Adrenal gland (tissue), 12 donors: ENCODE measurements around the gene SYCN. TPM values are rescaled to one million over a fixed set of nuclear protein-coding genes. Genes with fewer than 3 reads are reported as not detected.
A peak's percentile ranks its signal among the peaks of the same experiment; 100 is the strongest.

Experiments
- DNase-seq, 7 donors: peaks; one replicate each; pipeline ENCODE4 v3.0.0-alpha.2; 2019 to 2020
- H3K27ac ChIP-seq, 5 donors: fragments of 200-600 bp; sonication (generic) in 4 of 5; 1 replicate in 3 of 5; 2 replicates in 2 of 5; pipeline versions ENCODE4 v1.5.1 to v1.8.0; 2016 to 2020; ENCODE audit warnings: mild to moderate bottlenecking in 1 of 5
- H3K27me3 ChIP-seq: fragments of 200-600 bp; 2 replicates; pipeline ENCODE4 v1.8.0; 2021
- H3K36me3 ChIP-seq, 2 donors: fragments of 200-600 bp; replicated peaks in 1 of 2; 1 replicate in 1 of 2; 2 replicates in 1 of 2; pipeline versions ENCODE4 v1.5.1 to v1.8.0; 2018 to 2022
- H3K4me1 ChIP-seq, 2 donors: fragments of 200-600 bp; replicated peaks in 1 of 2; 1 replicate in 1 of 2; 2 replicates in 1 of 2; pipeline versions ENCODE4 v1.5.1 to v1.8.0; 2018 to 2021
- H3K4me3 ChIP-seq, 4 donors: fragments of 200-600 bp; sonication (generic) in 3 of 4; one replicate each; pipeline ENCODE4 v1.5.1; 2016 to 2018
- H3K9me3 ChIP-seq, 3 donors: fragments of 200-600 bp; sonication (generic) in 1 of 3; replicated peaks in 1 of 3; 1 replicate in 2 of 3; 2 replicates in 1 of 3; pipeline versions ENCODE4 v1.5.1 to v1.8.0; 2016 to 2021
- CTCF ChIP-seq, 6 experiments: fragments of 450-650 bp in 4 of 6; fragments of 200-600 bp in 2 of 6; sonication (generic) in 1 of 6; IDR thresholded peaks; 1 replicate in 5 of 6; 2 replicates in 1 of 6; pipeline versions ENCODE4 v1.5.1 to v1.8.0; 2016 to 2021; ENCODE audit warnings: antibody characterized with exemption in 6 of 6, mild to moderate bottlenecking in 2 of 6, moderate library complexity in 1 of 6
- POLR2A ChIP-seq, 2 donors: fragments of 450-650 bp; IDR thresholded peaks; one replicate each; pipeline ENCODE4 v1.6.1; 2017; ENCODE audit warnings: antibody characterized with exemption in 2 of 2, mild to moderate bottlenecking in 2 of 2, moderate library complexity in 1 of 2
- WGBS, 4 donors: extraction: QIAGEN DNeasy Blood & Tissue Kit in 2 of 4; methylation state at CpG; one replicate each; pipeline versions ENCODE4 v1.1.5 to v1.1.7; 2013 to 2017; 5-methylcytosine and 5-hydroxymethylcytosine counted together
- intact Hi-C, 2 donors: fragments of 100-400 bp; cut with DNase I; formaldehyde crosslinking; loops; one replicate each; pipeline versions ENCODE4 v1.14.1 to v1.15.0; 2022 to 2023
- polyA plus RNA-seq, 3 donors: library from polyadenylated mRNA; stranded (reverse); fragments of 200-250 nt in 2 of 3; fragments of 350-450 nt in 1 of 3; fragmentation: Illumina TruSeq in 1 of 3; extraction: RNeasy Lipid Tissue Mini Kit (QIAGEN cat#74804) in 1 of 3; gene quantifications; one replicate each; pipeline ENCODE4 v1.2.3, GENCODE V29; 2013 to 2014
- total RNA-seq, 9 donors: library from RNA; depleted of rRNA in 4 of 9; stranded (reverse); fragments of >200 nt in 4 of 9; fragments of 120-200 nt in 1 of 9; fragmentation: NEBNext Ultra II Directional in 1 of 9; extraction: Animal tissue kit (Norgen Biotek cat#: 25700) in 1 of 9; gene quantifications; one replicate each; pipeline versions ENCODE4 v1.1.0 to v1.2.4, GENCODE V29; 2013 to 2023
- donor health status: healthy with polysubstance abuse.
- donor health status: Bipolar disorder and iron deficiency.
- donor health status: DM: yes; HTN: yes; CAD: no.
- donor health status: DM: no; HTN: no; CAD: no.
- donor health status: DM: no; HTN: no; CAD: no.
- donor health status: DM: yes; HTN: yes; CAD: no.

The SYCN gene
- total and polyA plus RNA-seq, 12 donors: 0.43 to 0.76 (median 0.67) TPM; not detected in 9

DNA sequence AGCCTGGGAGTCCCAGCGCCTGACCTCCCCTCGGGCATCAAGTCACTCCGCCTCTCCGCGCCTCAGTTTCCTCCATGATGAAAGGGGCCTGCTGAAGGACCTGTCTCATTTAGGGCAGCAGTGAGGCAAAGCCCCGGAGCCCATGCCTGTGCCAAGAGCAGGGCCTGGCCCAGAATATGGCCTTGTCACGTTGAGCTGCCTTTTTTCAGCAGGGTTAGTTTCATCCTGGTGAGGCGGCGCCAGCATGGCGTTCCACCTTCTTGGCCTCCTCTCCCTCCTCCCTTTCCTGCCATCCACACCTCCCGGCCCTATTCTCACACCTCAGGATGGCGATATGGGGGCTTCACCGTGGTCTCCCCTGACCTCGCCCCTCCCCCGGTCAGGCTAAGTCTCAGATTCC lies 48.3 kb downstream of the SYCN start:
- Histone ChIP-seq H3K4me1 (peaks cover 17 to 52% of the 10 kb centered on the region in 2 donors), H3K27ac (peak overlapping the region in 1 of 5 donors; percentile 45), H3K36me3 (no peaks in the 10 kb centered on the region), H3K4me3 (no peak overlapping the region), H3K27me3 (no peaks in the 10 kb centered on the region), H3K9me3 (no peaks in the 10 kb centered on the region)
- WGBS, 4 donors: 57 to 77% (median 65%) methylated on average over 9 to 15 of the region's 15 CpGs
- intact Hi-C loops: no loop called here
- DNase-seq: peak in 1 of 7 donors; percentile 40
- no peak for TF ChIP-seq CTCF (IDR thresholded peaks at IDR 0.05)
- TF ChIP-seq POLR2A (IDR thresholded peaks at IDR 0.05): no peak

- Histone ChIP-seq H3K4me3 (no peak overlapping the region), H3K27me3 (no peaks in the 10 kb centered on the region), H3K27ac (no peak overlapping the region), H3K36me3 (no peaks in the 10 kb centered on the region), H3K9me3 (no peaks in the 10 kb centered on the region), H3K4me1 (peaks cover 20 to 52% of the 10 kb centered on the region in 2 donors)
- intact Hi-C loops: no loop called here
- peak in 1 of 7 donors; percentile 11 for DNase-seq
- WGBS, 4 donors: 68 to 90% (median 84%) methylated on average over 11 of the region's 11 CpGs
- TF ChIP-seq CTCF (IDR thresholded peaks at IDR 0.05) (no peak), POLR2A (IDR thresholded peaks at IDR 0.05) (no peak)
These were observed 48.9 kb downstream of the SYCN start for GRCh38 chr19:39155114-39155700.

DNA sequence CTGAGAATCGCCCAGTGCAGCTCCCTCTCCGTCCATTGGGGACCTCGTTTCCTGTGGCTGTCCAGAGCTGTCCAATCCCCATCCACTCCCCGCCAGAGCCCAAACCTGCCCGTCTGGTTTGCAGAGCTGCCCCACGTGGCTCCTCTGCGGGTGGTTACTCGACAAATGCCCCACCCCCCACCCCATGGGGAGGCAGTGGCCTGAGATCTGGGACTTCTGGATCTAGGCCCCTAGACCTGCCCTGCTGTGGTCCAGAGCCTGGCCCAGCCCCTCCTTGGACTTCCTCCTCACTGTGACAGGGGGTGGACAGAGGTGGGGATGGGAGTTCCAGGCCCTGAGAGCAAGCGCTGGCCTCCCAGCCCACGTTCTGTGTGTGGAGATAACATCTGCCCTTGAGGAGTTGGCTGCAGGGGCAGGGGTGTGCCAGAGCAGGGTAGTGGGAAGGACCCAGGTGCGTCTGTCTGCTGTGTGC lies 49.4 kb downstream of the SYCN start:
- Histone ChIP-seq H3K4me3 (no peak overlapping the region), H3K4me1 (peaks cover 19 to 47% of the 10 kb centered on the region in 2 donors), H3K36me3 (no peaks in the 10 kb centered on the region), H3K27me3 (no peaks in the 10 kb centered on the region), H3K27ac (no peak overlapping the region), H3K9me3 (no peaks in the 10 kb centered on the region)
- DNase-seq: peak in 1 of 7 donors; percentile 22
- intact Hi-C loops: no loop called here
- TF ChIP-seq POLR2A (IDR thresholded peaks at IDR 0.05) (no peak), CTCF (IDR thresholded peaks at IDR 0.05) (no peak)
- WGBS, 4 donors: 52 to 73% (median 65%) methylated on average over 4 to 11 of the region's 11 CpGs

- Histone ChIP-seq H3K36me3 (no peaks in the 10 kb centered on the region), H3K27ac (no peak overlapping the region), H3K27me3 (no peaks in the 10 kb centered on the region), H3K9me3 (no peaks in the 10 kb centered on the region), H3K4me1 (peaks cover 17 to 45% of the 10 kb centered on the region in 2 donors), H3K4me3 (no peak overlapping the region)
- 78 to 88% (median 84%) methylated on average over 13 of the region's 13 CpGs for WGBS, 4 donors
- DNase-seq: no peak
- intact Hi-C loops: no loop called here
- no peak for TF ChIP-seq POLR2A (IDR thresholded peaks at IDR 0.05)
- no peak for TF ChIP-seq CTCF (IDR thresholded peaks at IDR 0.05)
These were observed 49.9 kb downstream of the SYCN start for GRCh38 chr19:39154100-39154628.

Other genes with a start within 250 kb of the SYCN start
- gene FBXO17, start 228.5 kb downstream of the SYCN start, total RNA-seq: 10 to 100 TPM in 4 of 9 donors, 1 to 10 TPM in 5; 4.1 to 18.7 (median 9.7) TPM
- 10 to 100 TPM in 1 of 3 donors, 1 to 10 TPM in 2; 4.7 to 12.1 (median 9.2) TPM for gene FBXO17, start 228.5 kb downstream of the SYCN start, polyA plus RNA-seq
- 10 to 100 TPM in 2 of 9 donors, 1 to 10 TPM in 7; 1.8 to 17.2 (median 3.6) TPM for gene FBXO27, start 171.7 kb downstream of the SYCN start, total RNA-seq
- 1 to 10 TPM; 1.1 to 2.3 (median 2.0) TPM for gene FBXO27, start 171.7 kb downstream of the SYCN start, polyA plus RNA-seq
- not detected for gene ACP7, start 119.9 kb downstream of the SYCN start, total RNA-seq
- not detected for gene ACP7, start 119.9 kb downstream of the SYCN start, polyA plus RNA-seq
- gene PAK4, start 78.5 kb downstream of the SYCN start, total RNA-seq: 10 to 100 TPM in 8 of 9 donors, 1 to 10 TPM in 1; 7.5 to 61.0 (median 20.1) TPM
- gene PAK4, start 78.5 kb downstream of the SYCN start, polyA plus RNA-seq: 10 to 100 TPM in 2 of 3 donors, 1 to 10 TPM in 1; 7.2 to 33.1 (median 27.5) TPM
- under 1 TPM in 3 of 9 donors, not detected in 6; 0.11 to 0.78 (median 0.11) TPM for gene NCCRP1, start 7.3 kb downstream of the SYCN start, total RNA-seq
- under 1 TPM in 2 of 3 donors, not detected in 1; 0.10 to 0.32 TPM for gene NCCRP1, start 7.3 kb downstream of the SYCN start, polyA plus RNA-seq
- gene IFNL3, start 40.7 kb upstream of the SYCN start, total RNA-seq: not detected
- gene IFNL3, start 40.7 kb upstream of the SYCN start, polyA plus RNA-seq: not detected
- not detected for gene IFNL4, start 44.6 kb upstream of the SYCN start, total RNA-seq
- not detected for gene IFNL4, start 44.6 kb upstream of the SYCN start, polyA plus RNA-seq
- gene IFNL2, start 64.1 kb upstream of the SYCN start, total RNA-seq: not detected
- gene IFNL2, start 64.1 kb upstream of the SYCN start, polyA plus RNA-seq: not detected
- gene IFNL1, start 92.1 kb upstream of the SYCN start, total RNA-seq: not detected
- not detected for gene IFNL1, start 92.1 kb upstream of the SYCN start, polyA plus RNA-seq
- 1 to 10 TPM in 2 of 9 donors, under 1 TPM in 7; 0.34 to 1.4 (median 0.69) TPM for gene LRFN1, start 116.6 kb upstream of the SYCN start, total RNA-seq
- gene LRFN1, start 116.6 kb upstream of the SYCN start, polyA plus RNA-seq: 1 to 10 TPM in 1 of 3 donors, under 1 TPM in 2; 0.15 to 1.8 (median 0.74) TPM
- gene GMFG, start 131.8 kb upstream of the SYCN start, total RNA-seq: 10 to 100 TPM; 13.4 to 45.8 (median 35.2) TPM
- gene GMFG, start 131.8 kb upstream of the SYCN start, polyA plus RNA-seq: 10 to 100 TPM; 22.6 to 92.5 (median 76.2) TPM
- 100 to 1,000 TPM in 3 of 9 donors, 10 to 100 TPM in 6; 37.9 to 111 (median 98.5) TPM for gene SAMD4B, start 138.2 kb upstream of the SYCN start, total RNA-seq
- 100 to 1,000 TPM in 2 of 3 donors, 10 to 100 TPM in 1; 50.0 to 280 (median 211) TPM for gene SAMD4B, start 138.2 kb upstream of the SYCN start, polyA plus RNA-seq
- 10 to 100 TPM; 46.8 to 60.2 (median 54.2) TPM for gene PAF1, start 186.8 kb upstream of the SYCN start, total RNA-seq
- gene PAF1, start 186.8 kb upstream of the SYCN start, polyA plus RNA-seq: 10 to 100 TPM; 50.9 to 86.9 (median 51.6) TPM
- 100 to 1,000 TPM in 1 of 9 donors, 10 to 100 TPM in 8; 36.1 to 221 (median 64.0) TPM for gene MED29, start 187.1 kb upstream of the SYCN start, total RNA-seq
- 10 to 100 TPM; 43.6 to 49.6 (median 49.2) TPM for gene MED29, start 187.1 kb upstream of the SYCN start, polyA plus RNA-seq
- 100 to 1,000 TPM in 3 of 9 donors, 10 to 100 TPM in 5, 1 to 10 TPM in 1; 5.7 to 187 (median 81.8) TPM for gene ZFP36, start 202.6 kb upstream of the SYCN start, total RNA-seq
- 100 to 1,000 TPM in 2 of 3 donors, 10 to 100 TPM in 1; 64.8 to 193 (median 113) TPM for gene ZFP36, start 202.6 kb upstream of the SYCN start, polyA plus RNA-seq
- gene PLEKHG2, start 208.4 kb upstream of the SYCN start, total RNA-seq: 10 to 100 TPM in 8 of 9 donors, 1 to 10 TPM in 1; 9.6 to 23.4 (median 17.8) TPM
- gene PLEKHG2, start 208.4 kb upstream of the SYCN start, polyA plus RNA-seq: 10 to 100 TPM in 2 of 3 donors, 1 to 10 TPM in 1; 3.6 to 44.8 (median 16.3) TPM
- 1,000 to 10,000 TPM in 6 of 9 donors, 100 to 1,000 TPM in 3; 229 to 1,939 (median 1,252) TPM for gene RPS16, start 231.7 kb upstream of the SYCN start, total RNA-seq
- gene RPS16, start 231.7 kb upstream of the SYCN start, polyA plus RNA-seq: 1,000 to 10,000 TPM; 1,071 to 2,033 (median 1,152) TPM
- 100 to 1,000 TPM in 3 of 9 donors, 10 to 100 TPM in 6; 42.0 to 145 (median 85.3) TPM for gene SUPT5H, start 241.3 kb upstream of the SYCN start, total RNA-seq
- 100 to 1,000 TPM; 107 to 612 (median 233) TPM for gene SUPT5H, start 241.3 kb upstream of the SYCN start, polyA plus RNA-seq